ENCODE data around the gene PGAP6.

GRCh38 chr16:366476-366875 lies 15.3 kb downstream of the PGAP6 start:
- TF ChIP-seq MEF2A (IDR thresholded peaks at IDR 0.05; ENCODE audit: borderline replicate concordance, low read depth) (no peak), CTCF (IDR thresholded peaks at IDR 0.05) (no peak), FOXM1 (IDR thresholded peaks at IDR 0.05; ENCODE audit: low read depth) (no peak), SIN3A (IDR thresholded peaks at IDR 0.05; ENCODE audit: borderline replicate concordance, low read depth, low read length) (no peak), TAF1 (IDR thresholded peaks at IDR 0.05; ENCODE audit: borderline replicate concordance, low read depth, low read length) (no peak), IRF3 (IDR thresholded peaks at IDR 0.05; ENCODE audit: low read depth, low read length) (no peak), SMC3 (IDR thresholded peaks at IDR 0.05; ENCODE audit: low read depth, low read length) (no peak), RFX5 (IDR thresholded peaks at IDR 0.05; ENCODE audit: low read length) (no peak), NFIC (IDR thresholded peaks at IDR 0.05; ENCODE audit: borderline replicate concordance) (no peak), ELF1 (IDR thresholded peaks at IDR 0.05) (no peak), GABPA (IDR thresholded peaks at IDR 0.05; ENCODE audit: low read depth) (no peak), EZH2phosphoT487 (IDR thresholded peaks at IDR 0.05; ENCODE audit: borderline replicate concordance, low read depth) (no peak), YY1 (IDR thresholded peaks at IDR 0.05; ENCODE audit: low read depth) (no peak), POLR2AphosphoS5 (IDR thresholded peaks at IDR 0.05; ENCODE audit: low read depth, low read length) (no peak)

Measured in SK-N-SH (cell line).